Astrocyte of the spinal cord (primary cell): ENCODE results near the gene CFAP100.

Experiments used
- DNase-seq: peaks from one replicate; pipeline ENCODE4 v3.0.0; 2011; ENCODE audit warnings: low read depth, low spot score
- H3K4me3 ChIP-seq: 2 replicates; pipeline ENCODE4 v1.5.1; 2011; ENCODE audit warnings: low read depth, mild to moderate bottlenecking, low read length, moderate library complexity
- in situ Hi-C: cut with HindIII; loops from 2 replicates; pipeline ENCODE4 v1.10.0; 2017; ENCODE audit warnings: low sequenced_read_pairs
- TF ChIP-seq, protein P1 (sequence below): IDR thresholded peaks from 2 replicates; pipeline ENCODE4 v1.5.1; 2012; ENCODE audit warnings: low read depth, mild to moderate bottlenecking, low read length, inconsistent platforms

CFAP100 gene

DNA sequence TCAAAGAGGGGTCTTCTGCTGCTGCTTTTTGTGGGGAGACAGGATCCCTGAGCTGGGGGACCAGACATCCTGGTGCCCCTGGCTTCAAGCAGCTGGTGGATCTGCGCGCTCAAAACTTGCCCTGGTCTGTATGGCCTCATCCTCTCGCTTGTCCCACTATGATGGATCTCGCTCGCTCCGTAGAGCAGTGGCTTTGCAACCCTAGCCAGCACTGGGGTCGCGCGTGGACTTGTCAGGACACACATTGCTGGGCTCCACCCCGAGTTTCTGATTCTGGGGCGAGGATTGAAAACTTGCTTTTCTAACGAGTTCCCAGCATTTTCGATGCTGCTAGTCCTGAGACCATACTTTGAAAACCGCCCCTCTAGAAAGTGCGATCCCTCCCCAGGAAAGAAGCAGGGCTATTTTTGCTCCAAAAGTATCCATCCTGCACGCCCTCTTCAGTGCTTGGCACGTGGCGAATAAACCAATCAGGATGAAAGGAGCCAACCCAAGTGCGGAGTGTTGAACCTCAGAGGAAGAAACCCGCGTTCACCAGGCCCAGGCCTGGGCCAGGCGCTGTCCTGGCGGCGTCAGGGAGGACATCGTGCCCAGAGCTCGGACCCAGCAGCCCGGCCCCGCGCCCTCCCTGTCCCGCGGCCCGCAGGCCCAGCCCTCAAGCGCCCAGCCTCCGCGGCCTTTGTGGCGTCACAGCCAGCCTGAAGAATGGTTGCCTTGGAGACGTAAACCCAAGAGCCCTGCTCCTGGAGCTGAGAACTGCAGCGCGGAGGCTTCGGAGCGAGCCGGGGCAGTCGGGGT lies at the start of gene CFAP100:
CFAP100 (plus strand) TSS at position 731 of the 798 bp plus-strand sequence. CDS start 1,092 bp downstream, outside the sequence.
- TF ChIP-seq, protein P1, sequence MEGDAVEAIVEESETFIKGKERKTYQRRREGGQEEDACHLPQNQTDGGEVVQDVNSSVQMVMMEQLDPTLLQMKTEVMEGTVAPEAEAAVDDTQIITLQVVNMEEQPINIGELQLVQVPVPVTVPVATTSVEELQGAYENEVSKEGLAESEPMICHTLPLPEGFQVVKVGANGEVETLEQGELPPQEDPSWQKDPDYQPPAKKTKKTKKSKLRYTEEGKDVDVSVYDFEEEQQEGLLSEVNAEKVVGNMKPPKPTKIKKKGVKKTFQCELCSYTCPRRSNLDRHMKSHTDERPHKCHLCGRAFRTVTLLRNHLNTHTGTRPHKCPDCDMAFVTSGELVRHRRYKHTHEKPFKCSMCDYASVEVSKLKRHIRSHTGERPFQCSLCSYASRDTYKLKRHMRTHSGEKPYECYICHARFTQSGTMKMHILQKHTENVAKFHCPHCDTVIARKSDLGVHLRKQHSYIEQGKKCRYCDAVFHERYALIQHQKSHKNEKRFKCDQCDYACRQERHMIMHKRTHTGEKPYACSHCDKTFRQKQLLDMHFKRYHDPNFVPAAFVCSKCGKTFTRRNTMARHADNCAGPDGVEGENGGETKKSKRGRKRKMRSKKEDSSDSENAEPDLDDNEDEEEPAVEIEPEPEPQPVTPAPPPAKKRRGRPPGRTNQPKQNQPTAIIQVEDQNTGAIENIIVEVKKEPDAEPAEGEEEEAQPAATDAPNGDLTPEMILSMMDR = no peak
- peak; percentile 13 for DNase-seq
- in situ Hi-C loops = no loop called here
- H3K4me3 ChIP-seq = no peak within 1 kb of the TSS

DNA sequence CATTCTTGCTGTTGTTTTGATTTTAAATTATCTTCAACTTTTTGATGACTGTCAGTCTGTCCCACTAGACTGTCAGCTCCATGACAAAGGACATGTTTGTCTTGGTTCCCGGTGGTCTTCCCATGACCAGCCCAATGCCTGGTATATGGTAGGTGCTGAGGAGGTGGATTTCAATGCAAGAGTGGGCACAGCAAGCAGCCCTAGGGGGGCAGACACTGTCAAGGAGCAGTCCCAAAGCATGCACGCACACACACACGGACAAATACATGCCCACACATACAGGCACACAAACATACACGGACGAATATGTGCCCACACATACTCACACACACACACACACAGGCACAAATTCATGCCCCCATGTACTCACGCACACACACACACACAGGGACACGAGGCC lies 49.5 kb upstream of the CFAP100 start:
- TF ChIP-seq, protein P1 = no peak
- no peak for DNase-seq
- in situ Hi-C loops = no loop called here

GRCh38 chr3:126345641-126346460 lies 48.9 kb upstream of the CFAP100 start:
- no peak overlapping the region for H3K4me3 ChIP-seq
- DNase-seq = no peak
- in situ Hi-C loops = no loop called here
- TF ChIP-seq, protein P1 = no peak

More for the DNA sequence above, 49.5 kb upstream of the CFAP100 start:
- H3K4me3 ChIP-seq = no peak overlapping the region

GRCh38 chr3:126346466-126346865 lies 48.2 kb upstream of the CFAP100 start:
- in situ Hi-C loops = no loop called here

GRCh38 chr3:126347543-126348161 lies 47.1 kb upstream of the CFAP100 start:
- no peak for DNase-seq
- TF ChIP-seq, protein P1 = no peak
- in situ Hi-C loops = no loop called here
- H3K4me3 ChIP-seq = no peak overlapping the region

More at GRCh38 chr3:126346466-126346865, 48.2 kb upstream of the CFAP100 start:
- TF ChIP-seq, protein P1 = no peak
- H3K4me3 ChIP-seq = no peak overlapping the region
- no peak for DNase-seq

DNA sequence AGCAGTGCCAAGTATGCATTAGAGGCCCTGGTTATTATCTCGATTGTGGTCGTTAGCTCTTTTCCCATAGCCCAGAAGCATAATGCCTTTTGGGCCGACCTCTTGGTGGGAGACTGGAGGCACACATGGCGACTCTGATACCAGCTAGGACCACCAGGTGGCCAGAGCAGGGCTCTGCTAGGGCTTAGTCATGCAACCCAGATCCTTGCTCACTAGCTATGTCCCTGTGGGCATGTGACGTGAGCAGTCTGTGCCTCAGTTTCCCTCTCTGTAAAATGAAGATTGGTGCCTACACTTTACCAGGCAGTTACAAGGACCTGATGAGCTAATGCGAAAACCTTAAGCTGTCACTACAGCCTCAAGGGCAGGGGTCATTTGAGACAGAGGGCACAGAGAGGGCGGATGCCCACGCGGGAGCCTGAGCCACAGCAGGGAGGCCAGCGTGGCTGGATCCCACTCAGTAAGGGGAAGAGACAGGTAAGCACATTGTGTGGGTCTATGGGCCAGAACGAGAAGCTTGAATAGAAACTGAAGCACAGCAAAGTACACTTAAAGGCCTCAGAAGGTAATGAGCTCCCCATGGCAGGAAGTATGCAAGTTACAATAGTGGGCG lies 46.3 kb upstream of the CFAP100 start:
- TF ChIP-seq, protein P1 = peak; percentile 13
- DNase-seq = no peak
- in situ Hi-C loops = no loop called here

More for the DNA sequence above, 46.3 kb upstream of the CFAP100 start:
- no peak overlapping the region for H3K4me3 ChIP-seq
